GM23338 (cell line): Measurements from ENCODE around the gene NCOA7.

Experiments
- CREB1 ChIP-seq: fragments of 250-450 bp; sonication (Bioruptor Pico); IDR thresholded peaks from 2 replicates; pipeline ENCODE4 v1.5.0; 2020; ENCODE audit warnings: low read depth, mild to moderate bottlenecking, moderate library complexity
- EZH2 ChIP-seq: fragments of 200-600 bp; sonication (generic); IDR thresholded peaks from one replicate; pipeline ENCODE4 v1.8.0; 2017; ENCODE audit warnings: antibody characterized with exemption, mild to moderate bottlenecking, low read depth; ENCODE audit not compliant: unreplicated experiment
- EZH2phosphoT487 ChIP-seq: fragments of 200-600 bp; sonication (generic); IDR thresholded peaks from one replicate; pipeline ENCODE4 v1.8.1; 2018; ENCODE audit warnings: antibody characterized with exemption; ENCODE audit not compliant: unreplicated experiment
- JUNB ChIP-seq: IDR thresholded peaks from one replicate; pipeline ENCODE4 v1.6.1; 2016; ENCODE audit warnings: antibody characterized with exemption; ENCODE audit not compliant: unreplicated experiment
- NANOG ChIP-seq: IDR thresholded peaks from 2 replicates; pipeline ENCODE4 v1.6.1; 2016; ENCODE audit warnings: antibody characterized with exemption, borderline replicate concordance
- POLR2AphosphoS5 ChIP-seq: IDR thresholded peaks from 2 replicates; pipeline ENCODE4 v1.6.1; 2016; ENCODE audit warnings: antibody characterized with exemption, low read depth
- STAT1 ChIP-seq: IDR thresholded peaks from one replicate; pipeline ENCODE4 v1.6.1; 2016; ENCODE audit warnings: antibody characterized with exemption; ENCODE audit not compliant: unreplicated experiment
- ZNF114 ChIP-seq: fragments of 250-450 bp; sonication (Bioruptor Pico); IDR thresholded peaks from 2 replicates; pipeline ENCODE4 v1.5.0; 2020; ENCODE audit warnings: mild to moderate bottlenecking, moderate library complexity
- ZNF331 ChIP-seq: fragments of 250-450 bp; sonication (Bioruptor Pico); IDR thresholded peaks from 2 replicates; pipeline ENCODE4 v1.5.0; 2020; ENCODE audit warnings: low read depth, mild to moderate bottlenecking, moderate library complexity
- TF ChIP-seq, protein P1 (sequence below), 2 experiments: fragments of 200-600 bp in 1 of 2; sonication (generic) in 1 of 2; conservative IDR thresholded peaks; 2 replicates each; pipeline versions ENCODE4 v1.5.1 to v1.6.1; 2016 to 2017; ENCODE audit warnings: antibody characterized with exemption in 2 of 2, low read depth in 2 of 2, mild to moderate bottlenecking in 2 of 2, moderate library complexity in 1 of 2
- TF ChIP-seq, protein P2 (sequence below): IDR thresholded peaks from one replicate; pipeline ENCODE4 v1.6.1; 2018; ENCODE audit warnings: antibody characterized with exemption; ENCODE audit not compliant: unreplicated experiment
- TF ChIP-seq, protein P3 (sequence below): IDR thresholded peaks from 2 replicates; pipeline ENCODE4 v1.6.1; 2016; ENCODE audit warnings: antibody characterized with exemption
- TF ChIP-seq, protein P4 (sequence below): fragments of 250-450 bp; sonication (Bioruptor Pico); IDR thresholded peaks from 2 replicates; pipeline ENCODE4 v1.5.0; 2020; ENCODE audit warnings: mild to moderate bottlenecking, moderate library complexity

DNA sequence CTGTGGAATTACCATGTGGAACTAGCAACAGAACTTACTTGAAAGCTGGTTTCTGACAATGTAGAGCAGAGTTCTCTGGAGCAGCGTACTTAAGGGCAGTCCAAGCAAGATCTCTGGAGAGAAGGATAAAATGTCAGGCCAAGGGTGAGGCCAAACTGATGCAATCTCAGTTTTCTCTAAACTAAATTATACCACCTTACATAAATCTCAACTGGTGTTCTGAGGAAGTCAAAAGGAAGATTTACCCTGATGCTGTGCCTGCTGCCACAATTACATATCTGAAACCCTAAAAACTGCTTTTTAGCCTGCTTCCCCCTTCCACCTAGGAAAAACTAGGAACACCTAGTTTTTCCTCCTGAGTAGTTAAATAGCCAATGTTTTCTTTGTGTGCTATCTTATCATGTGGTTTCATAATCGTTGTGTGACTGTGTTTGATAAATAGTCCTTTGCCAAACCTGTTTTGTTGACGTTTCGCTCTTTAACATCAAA is 28.1 kb downstream of the NCOA7 start:
- TF ChIP-seq, protein P1, sequence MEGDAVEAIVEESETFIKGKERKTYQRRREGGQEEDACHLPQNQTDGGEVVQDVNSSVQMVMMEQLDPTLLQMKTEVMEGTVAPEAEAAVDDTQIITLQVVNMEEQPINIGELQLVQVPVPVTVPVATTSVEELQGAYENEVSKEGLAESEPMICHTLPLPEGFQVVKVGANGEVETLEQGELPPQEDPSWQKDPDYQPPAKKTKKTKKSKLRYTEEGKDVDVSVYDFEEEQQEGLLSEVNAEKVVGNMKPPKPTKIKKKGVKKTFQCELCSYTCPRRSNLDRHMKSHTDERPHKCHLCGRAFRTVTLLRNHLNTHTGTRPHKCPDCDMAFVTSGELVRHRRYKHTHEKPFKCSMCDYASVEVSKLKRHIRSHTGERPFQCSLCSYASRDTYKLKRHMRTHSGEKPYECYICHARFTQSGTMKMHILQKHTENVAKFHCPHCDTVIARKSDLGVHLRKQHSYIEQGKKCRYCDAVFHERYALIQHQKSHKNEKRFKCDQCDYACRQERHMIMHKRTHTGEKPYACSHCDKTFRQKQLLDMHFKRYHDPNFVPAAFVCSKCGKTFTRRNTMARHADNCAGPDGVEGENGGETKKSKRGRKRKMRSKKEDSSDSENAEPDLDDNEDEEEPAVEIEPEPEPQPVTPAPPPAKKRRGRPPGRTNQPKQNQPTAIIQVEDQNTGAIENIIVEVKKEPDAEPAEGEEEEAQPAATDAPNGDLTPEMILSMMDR (conservative IDR thresholded peaks at IDR 0.05; ENCODE audit: low read depth in 2 of 2), result no peak
- TF ChIP-seq EZH2 (no peak), POLR2AphosphoS5 (no peak), ZNF331 (CRISPR knock-in tag) (no peak), JUNB (no peak), CREB1 (CRISPR knock-in tag) (no peak), EZH2phosphoT487 (no peak), NANOG (no peak), ZNF114 (CRISPR knock-in tag) (no peak), STAT1 (no peak)
- TF ChIP-seq, protein P2, sequence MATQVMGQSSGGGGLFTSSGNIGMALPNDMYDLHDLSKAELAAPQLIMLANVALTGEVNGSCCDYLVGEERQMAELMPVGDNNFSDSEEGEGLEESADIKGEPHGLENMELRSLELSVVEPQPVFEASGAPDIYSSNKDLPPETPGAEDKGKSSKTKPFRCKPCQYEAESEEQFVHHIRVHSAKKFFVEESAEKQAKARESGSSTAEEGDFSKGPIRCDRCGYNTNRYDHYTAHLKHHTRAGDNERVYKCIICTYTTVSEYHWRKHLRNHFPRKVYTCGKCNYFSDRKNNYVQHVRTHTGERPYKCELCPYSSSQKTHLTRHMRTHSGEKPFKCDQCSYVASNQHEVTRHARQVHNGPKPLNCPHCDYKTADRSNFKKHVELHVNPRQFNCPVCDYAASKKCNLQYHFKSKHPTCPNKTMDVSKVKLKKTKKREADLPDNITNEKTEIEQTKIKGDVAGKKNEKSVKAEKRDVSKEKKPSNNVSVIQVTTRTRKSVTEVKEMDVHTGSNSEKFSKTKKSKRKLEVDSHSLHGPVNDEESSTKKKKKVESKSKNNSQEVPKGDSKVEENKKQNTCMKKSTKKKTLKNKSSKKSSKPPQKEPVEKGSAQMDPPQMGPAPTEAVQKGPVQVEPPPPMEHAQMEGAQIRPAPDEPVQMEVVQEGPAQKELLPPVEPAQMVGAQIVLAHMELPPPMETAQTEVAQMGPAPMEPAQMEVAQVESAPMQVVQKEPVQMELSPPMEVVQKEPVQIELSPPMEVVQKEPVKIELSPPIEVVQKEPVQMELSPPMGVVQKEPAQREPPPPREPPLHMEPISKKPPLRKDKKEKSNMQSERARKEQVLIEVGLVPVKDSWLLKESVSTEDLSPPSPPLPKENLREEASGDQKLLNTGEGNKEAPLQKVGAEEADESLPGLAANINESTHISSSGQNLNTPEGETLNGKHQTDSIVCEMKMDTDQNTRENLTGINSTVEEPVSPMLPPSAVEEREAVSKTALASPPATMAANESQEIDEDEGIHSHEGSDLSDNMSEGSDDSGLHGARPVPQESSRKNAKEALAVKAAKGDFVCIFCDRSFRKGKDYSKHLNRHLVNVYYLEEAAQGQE, result no peak
- TF ChIP-seq, protein P3, sequence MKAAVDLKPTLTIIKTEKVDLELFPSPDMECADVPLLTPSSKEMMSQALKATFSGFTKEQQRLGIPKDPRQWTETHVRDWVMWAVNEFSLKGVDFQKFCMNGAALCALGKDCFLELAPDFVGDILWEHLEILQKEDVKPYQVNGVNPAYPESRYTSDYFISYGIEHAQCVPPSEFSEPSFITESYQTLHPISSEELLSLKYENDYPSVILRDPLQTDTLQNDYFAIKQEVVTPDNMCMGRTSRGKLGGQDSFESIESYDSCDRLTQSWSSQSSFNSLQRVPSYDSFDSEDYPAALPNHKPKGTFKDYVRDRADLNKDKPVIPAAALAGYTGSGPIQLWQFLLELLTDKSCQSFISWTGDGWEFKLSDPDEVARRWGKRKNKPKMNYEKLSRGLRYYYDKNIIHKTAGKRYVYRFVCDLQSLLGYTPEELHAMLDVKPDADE, result no peak
- TF ChIP-seq, protein P4, sequence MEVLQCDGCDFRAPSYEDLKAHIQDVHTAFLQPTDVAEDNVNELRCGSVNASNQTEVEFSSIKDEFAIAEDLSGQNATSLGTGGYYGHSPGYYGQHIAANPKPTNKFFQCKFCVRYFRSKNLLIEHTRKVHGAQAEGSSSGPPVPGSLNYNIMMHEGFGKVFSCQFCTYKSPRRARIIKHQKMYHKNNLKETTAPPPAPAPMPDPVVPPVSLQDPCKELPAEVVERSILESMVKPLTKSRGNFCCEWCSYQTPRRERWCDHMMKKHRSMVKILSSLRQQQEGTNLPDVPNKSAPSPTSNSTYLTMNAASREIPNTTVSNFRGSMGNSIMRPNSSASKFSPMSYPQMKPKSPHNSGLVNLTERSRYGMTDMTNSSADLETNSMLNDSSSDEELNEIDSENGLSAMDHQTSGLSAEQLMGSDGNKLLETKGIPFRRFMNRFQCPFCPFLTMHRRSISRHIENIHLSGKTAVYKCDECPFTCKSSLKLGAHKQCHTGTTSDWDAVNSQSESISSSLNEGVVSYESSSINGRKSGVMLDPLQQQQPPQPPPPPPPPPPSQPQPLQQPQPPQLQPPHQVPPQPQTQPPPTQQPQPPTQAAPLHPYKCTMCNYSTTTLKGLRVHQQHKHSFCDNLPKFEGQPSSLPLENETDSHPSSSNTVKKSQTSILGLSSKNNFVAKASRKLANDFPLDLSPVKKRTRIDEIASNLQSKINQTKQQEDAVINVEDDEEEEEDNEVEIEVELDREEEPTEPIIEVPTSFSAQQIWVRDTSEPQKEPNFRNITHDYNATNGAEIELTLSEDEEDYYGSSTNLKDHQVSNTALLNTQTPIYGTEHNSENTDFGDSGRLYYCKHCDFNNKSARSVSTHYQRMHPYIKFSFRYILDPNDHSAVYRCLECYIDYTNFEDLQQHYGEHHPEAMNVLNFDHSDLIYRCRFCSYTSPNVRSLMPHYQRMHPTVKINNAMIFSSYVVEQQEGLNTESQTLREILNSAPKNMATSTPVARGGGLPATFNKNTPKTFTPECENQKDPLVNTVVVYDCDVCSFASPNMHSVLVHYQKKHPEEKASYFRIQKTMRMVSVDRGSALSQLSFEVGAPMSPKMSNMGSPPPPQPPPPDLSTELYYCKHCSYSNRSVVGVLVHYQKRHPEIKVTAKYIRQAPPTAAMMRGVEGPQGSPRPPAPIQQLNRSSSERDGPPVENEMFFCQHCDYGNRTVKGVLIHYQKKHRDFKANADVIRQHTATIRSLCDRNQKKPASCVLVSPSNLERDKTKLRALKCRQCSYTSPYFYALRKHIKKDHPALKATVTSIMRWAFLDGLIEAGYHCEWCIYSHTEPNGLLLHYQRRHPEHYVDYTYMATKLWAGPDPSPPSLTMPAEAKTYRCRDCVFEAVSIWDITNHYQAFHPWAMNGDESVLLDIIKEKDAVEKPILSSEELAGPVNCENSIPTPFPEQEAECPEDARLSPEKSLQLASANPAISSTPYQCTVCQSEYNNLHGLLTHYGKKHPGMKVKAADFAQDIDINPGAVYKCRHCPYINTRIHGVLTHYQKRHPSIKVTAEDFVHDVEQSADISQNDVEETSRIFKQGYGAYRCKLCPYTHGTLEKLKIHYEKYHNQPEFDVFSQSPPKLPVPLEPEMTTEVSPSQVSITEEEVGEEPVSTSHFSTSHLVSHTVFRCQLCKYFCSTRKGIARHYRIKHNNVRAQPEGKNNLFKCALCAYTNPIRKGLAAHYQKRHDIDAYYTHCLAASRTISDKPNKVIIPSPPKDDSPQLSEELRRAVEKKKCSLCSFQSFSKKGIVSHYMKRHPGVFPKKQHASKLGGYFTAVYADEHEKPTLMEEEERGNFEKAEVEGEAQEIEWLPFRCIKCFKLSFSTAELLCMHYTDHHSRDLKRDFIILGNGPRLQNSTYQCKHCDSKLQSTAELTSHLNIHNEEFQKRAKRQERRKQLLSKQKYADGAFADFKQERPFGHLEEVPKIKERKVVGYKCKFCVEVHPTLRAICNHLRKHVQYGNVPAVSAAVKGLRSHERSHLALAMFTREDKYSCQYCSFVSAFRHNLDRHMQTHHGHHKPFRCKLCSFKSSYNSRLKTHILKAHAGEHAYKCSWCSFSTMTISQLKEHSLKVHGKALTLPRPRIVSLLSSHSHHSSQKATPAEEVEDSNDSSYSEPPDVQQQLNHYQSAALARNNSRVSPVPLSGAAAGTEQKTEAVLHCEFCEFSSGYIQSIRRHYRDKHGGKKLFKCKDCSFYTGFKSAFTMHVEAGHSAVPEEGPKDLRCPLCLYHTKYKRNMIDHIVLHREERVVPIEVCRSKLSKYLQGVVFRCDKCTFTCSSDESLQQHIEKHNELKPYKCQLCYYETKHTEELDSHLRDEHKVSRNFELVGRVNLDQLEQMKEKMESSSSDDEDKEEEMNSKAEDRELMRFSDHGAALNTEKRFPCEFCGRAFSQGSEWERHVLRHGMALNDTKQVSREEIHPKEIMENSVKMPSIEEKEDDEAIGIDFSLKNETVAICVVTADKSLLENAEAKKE (CRISPR knock-in tag), result no peak
